Erythroblast (primary cell): Measurements from ENCODE around the gene ZNF628.
A peak's percentile ranks its signal among the peaks of the same experiment; 100 is the strongest.

Experiments used
- GATA1 ChIP-seq: IDR thresholded peaks from 2 replicates; pipeline ENCODE4 v1.6.1; 2011; ENCODE audit warnings: low read depth, mild to moderate bottlenecking, control low read depth, low read length, moderate library complexity
- POLR2A ChIP-seq: IDR thresholded peaks from 2 replicates; pipeline ENCODE4 v1.6.1; 2011; ENCODE audit warnings: mild to moderate bottlenecking, low read length

GRCh38 chr19:55443824-55444480, 32.5 kb upstream of the ZNF628 start:
- TF ChIP-seq POLR2A = peak; percentile 73
- peak; percentile 86 for TF ChIP-seq GATA1
